ENCODE measurements around the gene NPAS3.

The NPAS3 gene

DNA sequence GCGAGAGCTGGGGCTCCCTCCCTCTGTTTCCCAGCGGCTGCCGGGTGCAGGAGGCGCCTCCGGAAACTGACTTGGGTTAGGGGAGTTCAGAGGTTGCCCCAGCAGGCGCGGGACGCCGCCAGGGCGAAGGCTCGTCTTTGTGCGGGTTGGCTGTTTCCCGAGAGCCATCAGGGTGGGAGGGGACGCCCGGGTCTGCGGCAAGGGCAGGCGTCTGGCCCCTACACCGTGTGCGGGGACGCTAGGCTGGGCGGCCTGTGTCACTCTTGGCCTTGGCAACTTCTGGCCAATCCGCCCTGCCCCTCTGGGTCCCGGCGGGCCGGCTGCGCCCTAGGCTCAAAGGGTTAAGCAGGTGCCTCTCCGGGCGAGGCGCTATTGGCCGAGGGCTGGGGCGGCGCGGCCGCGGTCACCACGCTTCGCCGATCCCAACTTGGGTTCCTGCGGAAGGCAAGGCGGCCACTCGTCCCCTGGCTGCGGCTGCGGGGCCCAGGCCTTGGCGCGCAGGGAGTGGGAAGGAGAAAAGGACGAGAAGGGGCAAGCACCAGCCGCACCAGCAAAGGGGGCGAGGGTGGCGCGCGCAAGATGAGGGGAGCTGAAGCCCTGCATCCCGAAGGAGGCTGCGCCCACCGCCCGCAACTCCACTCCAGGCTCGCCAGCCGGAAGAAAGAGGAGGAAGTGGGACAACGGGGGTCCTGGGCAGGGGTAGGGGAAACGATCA lies 5.6 kb upstream of the NPAS3 start:
- TF ChIP-seq POLR2A (IDR thresholded peaks at IDR 0.05; ENCODE audit: low read length) (no peak), GATA1 (IDR thresholded peaks at IDR 0.05; ENCODE audit: low read depth, low read length) (no peak)
- DNase-seq: no peak

DNA sequence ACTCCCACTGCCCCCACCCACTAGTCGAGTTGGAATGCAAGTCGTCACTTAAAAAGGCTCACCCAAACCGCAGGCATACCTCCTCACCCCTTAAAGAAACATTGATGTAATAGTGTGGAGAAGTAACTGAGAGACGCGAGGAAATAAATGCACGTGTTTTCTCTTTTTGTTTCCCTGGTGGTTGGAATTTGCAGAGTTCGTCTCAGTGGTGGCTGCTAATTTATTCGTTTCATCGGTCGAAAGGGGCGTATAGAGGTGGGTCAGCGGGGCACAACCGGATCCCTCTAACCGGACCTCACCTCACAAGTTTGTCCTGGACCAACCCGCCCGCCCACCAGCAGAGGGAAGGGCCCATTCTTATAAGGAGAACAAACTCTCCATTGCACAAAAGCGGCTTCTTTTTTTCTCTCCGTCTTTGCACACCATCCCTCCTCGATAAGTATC lies 5.0 kb upstream of the NPAS3 start:
- no peak for TF ChIP-seq POLR2A (IDR thresholded peaks at IDR 0.05; ENCODE audit: low read length)
- TF ChIP-seq GATA1 (IDR thresholded peaks at IDR 0.05; ENCODE audit: low read depth, low read length): no peak
- no peak for DNase-seq

- DNase-seq: no peak
- no peak for TF ChIP-seq POLR2A (IDR thresholded peaks at IDR 0.05; ENCODE audit: low read length)
- TF ChIP-seq GATA1 (IDR thresholded peaks at IDR 0.05; ENCODE audit: low read depth, low read length): no peak
These were observed 4.4 kb upstream of the NPAS3 start for GRCh38 chr14:32934073-32934880.

DNA sequence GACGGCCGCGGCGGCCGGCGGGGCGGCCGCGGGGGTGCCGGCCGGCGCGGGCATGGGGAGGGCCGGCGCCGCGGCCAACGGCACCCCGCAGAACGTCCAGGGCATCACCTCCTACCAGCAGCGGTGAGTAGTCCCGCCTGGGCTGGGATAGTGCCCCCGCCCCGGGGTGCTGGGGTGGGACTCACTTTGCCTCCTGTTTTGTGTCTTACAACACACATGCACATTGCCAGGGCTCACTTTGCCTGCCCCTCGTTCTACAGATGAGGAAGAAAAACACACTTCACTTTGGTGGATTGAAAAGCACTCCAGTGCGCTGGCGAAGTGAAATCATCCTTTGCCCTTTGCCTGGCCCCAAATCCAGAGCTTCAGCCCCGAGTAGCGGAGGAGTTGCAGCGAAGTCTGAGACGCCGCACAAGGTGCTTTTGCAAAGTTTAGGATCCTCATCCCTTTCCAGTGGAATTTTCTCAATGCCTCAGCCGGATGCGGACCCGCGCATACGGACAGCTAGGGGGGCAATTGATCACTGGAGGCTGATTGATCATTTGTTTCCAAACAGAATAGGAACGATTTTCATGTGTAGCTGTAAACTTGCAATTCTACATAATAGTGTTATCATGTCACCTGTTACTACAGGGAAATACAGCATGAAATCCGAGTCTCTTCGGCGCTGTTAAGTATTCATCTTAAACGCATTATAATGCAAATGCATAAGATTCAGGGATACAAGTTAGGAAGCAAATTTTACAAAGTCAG lies 3.6 kb upstream of the NPAS3 start:
- DNase-seq: no peak
- TF ChIP-seq POLR2A (IDR thresholded peaks at IDR 0.05; ENCODE audit: low read length) (no peak), GATA1 (IDR thresholded peaks at IDR 0.05; ENCODE audit: low read depth, low read length) (no peak)

DNA sequence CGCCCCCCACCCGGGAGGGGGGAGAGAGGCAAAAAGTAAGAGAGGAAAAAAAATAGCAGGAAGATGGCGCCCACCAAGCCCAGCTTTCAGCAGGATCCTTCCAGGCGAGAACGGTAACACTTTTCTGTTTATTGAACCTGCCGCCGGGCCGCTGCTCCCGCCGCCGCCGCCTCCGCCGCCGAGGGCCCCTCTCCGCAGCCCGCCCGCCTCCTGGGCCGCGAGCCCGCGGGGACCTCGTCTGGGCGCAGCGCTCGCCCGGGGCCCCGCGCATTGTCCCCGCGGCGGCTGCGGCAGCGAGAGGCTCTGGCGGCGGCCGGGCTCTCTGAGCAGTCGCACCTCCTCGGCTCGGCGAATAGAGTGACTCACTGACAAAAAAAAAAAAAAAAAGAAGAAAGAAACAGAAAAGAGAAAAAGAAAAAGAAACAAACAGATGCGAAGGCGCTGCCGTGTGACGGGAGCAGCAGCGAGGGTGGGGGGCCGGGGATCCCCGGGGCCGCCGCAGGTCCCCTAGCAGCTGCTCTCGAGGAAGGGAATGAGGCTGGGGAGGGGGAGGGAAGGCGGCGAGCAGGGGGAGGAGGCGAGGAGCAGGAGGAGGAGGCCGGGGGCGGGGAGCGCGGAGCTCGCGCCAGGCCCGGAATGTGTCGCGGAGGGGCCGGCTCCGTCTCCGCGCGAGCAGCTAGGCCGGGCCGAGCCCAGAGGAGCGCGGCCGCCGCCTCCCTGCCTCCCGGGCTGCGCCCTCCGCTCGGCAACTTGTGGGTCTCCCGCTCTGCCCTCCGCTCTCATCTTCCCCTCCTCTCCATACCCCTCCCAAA lies 781 bp downstream of the NPAS3 start:
- TF ChIP-seq POLR2A (IDR thresholded peaks at IDR 0.05; ENCODE audit: low read length) (no peak), GATA1 (IDR thresholded peaks at IDR 0.05; ENCODE audit: low read depth, low read length) (no peak)
- peak; percentile 6 to 16 for DNase-seq

DNA sequence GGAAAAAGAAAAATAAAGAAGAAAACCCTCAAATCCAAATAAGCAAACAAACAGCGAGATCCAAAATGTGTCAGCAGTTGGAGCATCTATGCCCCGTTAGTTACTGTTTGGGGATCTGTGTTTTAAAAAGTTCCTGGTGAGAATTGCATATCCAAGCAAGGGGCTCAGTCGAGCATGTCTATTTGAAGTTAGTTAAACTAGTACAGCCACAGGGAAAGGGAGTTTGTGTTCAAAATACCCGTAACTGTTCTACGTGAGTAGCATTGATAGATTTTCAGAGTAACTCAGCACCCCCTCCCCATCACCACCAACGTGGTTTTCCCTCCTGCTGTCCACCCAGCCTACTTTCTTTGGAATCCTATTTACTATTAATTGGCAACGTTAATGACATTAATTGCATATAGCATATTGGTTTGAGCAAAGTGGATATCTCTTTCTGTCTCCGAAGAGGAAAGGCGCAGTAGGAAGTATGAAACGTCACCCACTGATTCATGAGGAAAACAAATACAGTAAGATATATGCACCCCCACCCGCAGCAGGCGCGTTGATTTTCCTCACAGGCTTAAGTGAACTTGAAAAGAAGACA lies 1.5 kb downstream of the NPAS3 start:
- DNase-seq: no peak

GRCh38 chr14:32940711-32941667 lies 2.3 kb downstream of the NPAS3 start:
- no peak for TF ChIP-seq GATA1 (IDR thresholded peaks at IDR 0.05; ENCODE audit: low read depth, low read length)
- TF ChIP-seq POLR2A (IDR thresholded peaks at IDR 0.05; ENCODE audit: low read length): no peak
- DNase-seq: no peak

More for the DNA sequence above, 1.5 kb downstream of the NPAS3 start:
- TF ChIP-seq GATA1 (IDR thresholded peaks at IDR 0.05; ENCODE audit: low read depth, low read length): no peak
- no peak for TF ChIP-seq POLR2A (IDR thresholded peaks at IDR 0.05; ENCODE audit: low read length)

- no peak for TF ChIP-seq POLR2A (IDR thresholded peaks at IDR 0.05; ENCODE audit: low read length)
- no peak for TF ChIP-seq GATA1 (IDR thresholded peaks at IDR 0.05; ENCODE audit: low read depth, low read length)
- no peak for DNase-seq
These were observed 3.0 kb downstream of the NPAS3 start for GRCh38 chr14:32941668-32942065.

GRCh38 chr14:32947081-32947480 lies 8.4 kb downstream of the NPAS3 start:
- TF ChIP-seq GATA1 (IDR thresholded peaks at IDR 0.05; ENCODE audit: low read depth, low read length) (no peak), POLR2A (IDR thresholded peaks at IDR 0.05; ENCODE audit: low read length) (no peak)
- DNase-seq: no peak

- TF ChIP-seq GATA1 (IDR thresholded peaks at IDR 0.05; ENCODE audit: low read depth, low read length) (no peak), POLR2A (IDR thresholded peaks at IDR 0.05; ENCODE audit: low read length) (no peak)
- DNase-seq: no peak
These were observed 9.1 kb downstream of the NPAS3 start for GRCh38 chr14:32947792-32948191.

GRCh38 chr14:32950584-32950983 lies 11.9 kb downstream of the NPAS3 start:
- DNase-seq: no peak
- TF ChIP-seq GATA1 (IDR thresholded peaks at IDR 0.05; ENCODE audit: low read depth, low read length) (no peak), POLR2A (IDR thresholded peaks at IDR 0.05; ENCODE audit: low read length) (no peak)

- TF ChIP-seq POLR2A (IDR thresholded peaks at IDR 0.05; ENCODE audit: low read length) (no peak), GATA1 (IDR thresholded peaks at IDR 0.05; ENCODE audit: low read depth, low read length) (no peak)
- DNase-seq: no peak
These were observed 28.7 kb downstream of the NPAS3 start for GRCh38 chr14:32967421-32967820.

Measured in erythroblast (primary cell).